CD4-positive, alpha-beta T cell treated with Interleukin-10 for 1 hour (primary cell): ENCODE data around the gene RAD9B.
"Not testable (repeated sequence)": the region's sequence is repeated elsewhere in the genome, so short reads cannot be mapped to it uniquely, and the experiment has no call there.

Source experiments
- DNase-seq: peaks from one replicate; pipeline ENCODE4 v3.0.0-alpha.2; 2020

RAD9B gene

GRCh38 chr12:110528277-110528839 is 26.2 kb downstream of the RAD9B start:
- no peak for DNase-seq

GRCh38 chr12:110530511-110530910 is 28.4 kb downstream of the RAD9B start:
- no peak for DNase-seq

GRCh38 chr12:110531741-110532333 is 29.7 kb downstream of the RAD9B start:
- no peak for DNase-seq

- DNase-seq: no peak
These were observed 30.5 kb downstream of the RAD9B start for GRCh38 chr12:110532644-110533043.

GRCh38 chr12:110533607-110534006 is 31.5 kb downstream of the RAD9B start:
- no peak for DNase-seq

- DNase-seq: no peak
These were observed 32.7 kb downstream of the RAD9B start for GRCh38 chr12:110534811-110535210.

- no peak for DNase-seq
These were observed 34.9 kb downstream of the RAD9B start for GRCh38 chr12:110536834-110537604.

- DNase-seq: no peak
These were observed 35.7 kb downstream of the RAD9B start for GRCh38 chr12:110537605-110538409.

GRCh38 chr12:110538869-110539622 is 36.9 kb downstream of the RAD9B start:
- no peak for DNase-seq

GRCh38 chr12:110540048-110540447 is 37.9 kb downstream of the RAD9B start:
- DNase-seq: no peak

GRCh38 chr12:110543252-110543959 is 41.3 kb downstream of the RAD9B start:
- no peak for DNase-seq

- no peak for DNase-seq
These were observed 41.8 kb downstream of the RAD9B start for GRCh38 chr12:110543965-110544364.

- not testable (repeated sequence) for DNase-seq
These were observed 43.1 kb downstream of the RAD9B start for GRCh38 chr12:110545259-110545658.

GRCh38 chr12:110545812-110546211 is 43.7 kb downstream of the RAD9B start:
- no peak for DNase-seq

- no peak for DNase-seq
These were observed 44.2 kb downstream of the RAD9B start for GRCh38 chr12:110546339-110546738.

GRCh38 chr12:110547090-110547489 is 45.0 kb downstream of the RAD9B start:
- DNase-seq: no peak

GRCh38 chr12:110548678-110549077 is 46.5 kb downstream of the RAD9B start:
- no peak for DNase-seq

GRCh38 chr12:110549716-110550115 is 47.6 kb downstream of the RAD9B start:
- no peak for DNase-seq

GRCh38 chr12:110550981-110551380 is 48.9 kb downstream of the RAD9B start:
- DNase-seq: no peak
